Measurements from ENCODE around the gene CKS1B. TPM values are rescaled to one million over a fixed set of nuclear protein-coding genes. Genes with fewer than 3 reads are reported as not detected.

The CKS1B gene
- polyA plus RNA-seq, 1 experiment = 111 TPM

DNA sequence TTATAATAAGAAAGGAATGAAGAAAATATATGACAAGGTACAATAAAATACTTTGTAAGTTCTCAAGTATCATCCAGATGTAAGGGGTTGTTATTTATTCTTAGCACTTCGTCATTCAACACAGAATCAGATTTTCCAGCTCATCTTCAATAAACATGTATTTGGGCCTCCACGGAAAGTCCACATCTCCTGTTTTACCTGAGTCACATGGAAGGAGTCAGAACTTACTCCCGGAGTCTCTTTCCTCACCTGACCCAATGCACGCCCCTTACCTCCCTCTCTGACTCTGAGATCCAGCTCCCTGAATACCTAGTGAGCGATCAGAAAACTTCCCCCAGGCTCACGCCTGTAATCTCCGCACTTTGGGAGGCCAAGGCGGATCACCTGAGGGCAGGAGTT lies 36.5 kb upstream of the CKS1B start:
- TF ChIP-seq, protein P1, sequence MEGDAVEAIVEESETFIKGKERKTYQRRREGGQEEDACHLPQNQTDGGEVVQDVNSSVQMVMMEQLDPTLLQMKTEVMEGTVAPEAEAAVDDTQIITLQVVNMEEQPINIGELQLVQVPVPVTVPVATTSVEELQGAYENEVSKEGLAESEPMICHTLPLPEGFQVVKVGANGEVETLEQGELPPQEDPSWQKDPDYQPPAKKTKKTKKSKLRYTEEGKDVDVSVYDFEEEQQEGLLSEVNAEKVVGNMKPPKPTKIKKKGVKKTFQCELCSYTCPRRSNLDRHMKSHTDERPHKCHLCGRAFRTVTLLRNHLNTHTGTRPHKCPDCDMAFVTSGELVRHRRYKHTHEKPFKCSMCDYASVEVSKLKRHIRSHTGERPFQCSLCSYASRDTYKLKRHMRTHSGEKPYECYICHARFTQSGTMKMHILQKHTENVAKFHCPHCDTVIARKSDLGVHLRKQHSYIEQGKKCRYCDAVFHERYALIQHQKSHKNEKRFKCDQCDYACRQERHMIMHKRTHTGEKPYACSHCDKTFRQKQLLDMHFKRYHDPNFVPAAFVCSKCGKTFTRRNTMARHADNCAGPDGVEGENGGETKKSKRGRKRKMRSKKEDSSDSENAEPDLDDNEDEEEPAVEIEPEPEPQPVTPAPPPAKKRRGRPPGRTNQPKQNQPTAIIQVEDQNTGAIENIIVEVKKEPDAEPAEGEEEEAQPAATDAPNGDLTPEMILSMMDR (IDR thresholded peaks at IDR 0.05; ENCODE audit: insufficient read depth, low read depth, low read length) = no peak
- Histone ChIP-seq H3K36me3 (ENCODE audit: control insufficient read depth, insufficient read depth, low read length) (no peaks in the 10 kb centered on the region), H3K4me3 (ENCODE audit: low read depth, low read length) (peak overlapping the region; percentile 83; the same call in 1 of the 2 replicates), H3K27me3 (ENCODE audit: control insufficient read depth, insufficient read depth, low read length) (no peaks in the 10 kb centered on the region)
- POLR2A ChIA-PET = interaction anchor here (1.2 kb wide), 1 partner anchor 35 kb away, joined by 3 read pairs; no protein-coding TSS in a partner anchor
- DNase-seq (ENCODE audit: low read depth) = no peak
- CTCF ChIA-PET = interaction anchor here (1.0 to 1.7 kb wide), 4 partner anchors 10 to 82 kb away, joined by 3 to 5 read pairs (median 4); no protein-coding TSS in a partner anchor

DNA sequence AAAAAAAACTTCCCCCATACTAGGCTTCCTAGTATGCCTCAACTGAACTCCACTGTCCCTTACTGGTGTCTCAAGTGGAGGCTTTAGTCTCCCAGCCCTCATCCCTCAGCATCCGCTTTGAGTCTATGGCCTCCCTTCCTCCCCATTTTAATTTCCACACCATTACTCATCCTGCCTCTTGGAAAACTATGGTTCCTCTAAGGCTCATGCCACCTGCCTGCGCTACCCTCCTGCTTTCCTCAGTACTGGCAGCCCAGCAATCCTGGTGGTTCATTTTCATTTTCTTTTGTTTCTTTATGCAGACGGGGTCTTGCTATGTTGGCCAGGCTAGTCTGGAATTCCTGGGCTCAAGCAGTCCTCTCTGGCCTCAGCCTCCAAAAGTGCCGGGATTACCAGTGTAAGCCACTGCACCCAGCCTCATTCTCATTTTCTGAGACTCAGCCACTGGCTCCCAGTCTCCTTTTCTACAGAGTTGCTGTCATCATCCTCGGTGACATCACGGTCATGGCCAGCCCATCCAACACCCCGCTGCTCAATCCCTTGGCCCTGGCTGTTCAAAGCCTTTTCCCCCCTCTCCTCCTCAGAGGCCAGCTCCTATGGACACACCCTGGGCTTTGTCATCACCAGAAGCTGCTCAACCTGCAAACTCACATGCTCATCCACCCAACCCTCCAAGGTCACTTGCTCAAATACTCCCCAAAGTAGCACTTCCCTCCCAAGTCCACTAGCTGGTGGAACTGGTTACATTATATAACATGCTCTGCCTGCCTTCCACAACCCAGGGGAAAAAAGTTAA lies 35.7 kb upstream of the CKS1B start:
- no peaks in the 10 kb centered on the region for H3K27me3 ChIP-seq (ENCODE audit: control insufficient read depth, insufficient read depth, low read length)
- POLR2A ChIA-PET = interaction anchor here (1.2 kb wide), 1 partner anchor 34 kb away, joined by 3 read pairs; no protein-coding TSS in a partner anchor

GRCh38 chr1:154940213-154940560 lies 34.3 kb upstream of the CKS1B start:
- ChIA-PET POLR2A (no interaction called here), CTCF (interaction anchor here (1.1 to 1.6 kb wide), 4 partner anchors 27 to 461 kb away, joined by 3 to 5 read pairs (median 4); partner anchors contain the start of gene EFNA3)
- Histone ChIP-seq H3K4me3 (ENCODE audit: low read depth, low read length) (no peak overlapping the region), H3K36me3 (ENCODE audit: control insufficient read depth, insufficient read depth, low read length) (peaks cover 2% of the 10 kb centered on the region; the same call in 1 of the 2 replicates), H3K27me3 (ENCODE audit: control insufficient read depth, insufficient read depth, low read length) (no peaks in the 10 kb centered on the region)
- TF ChIP-seq, protein P1 (IDR thresholded peaks at IDR 0.05; ENCODE audit: insufficient read depth, low read depth, low read length) = no peak
- DNase-seq (ENCODE audit: low read depth) = no peak

More for the DNA sequence above, 35.7 kb upstream of the CKS1B start:
- DNase-seq (ENCODE audit: low read depth) = no peak
- H3K36me3 ChIP-seq (ENCODE audit: control insufficient read depth, insufficient read depth, low read length) = no peaks in the 10 kb centered on the region
- TF ChIP-seq, protein P1 (IDR thresholded peaks at IDR 0.05; ENCODE audit: insufficient read depth, low read depth, low read length) = no peak
- CTCF ChIA-PET = interaction anchor here (1.2 to 1.6 kb wide), 3 partner anchors 26 to 79 kb away, joined by 3 to 4 read pairs (median 3); no protein-coding TSS in a partner anchor
- H3K4me3 ChIP-seq (ENCODE audit: low read depth, low read length) = no peak overlapping the region

DNA sequence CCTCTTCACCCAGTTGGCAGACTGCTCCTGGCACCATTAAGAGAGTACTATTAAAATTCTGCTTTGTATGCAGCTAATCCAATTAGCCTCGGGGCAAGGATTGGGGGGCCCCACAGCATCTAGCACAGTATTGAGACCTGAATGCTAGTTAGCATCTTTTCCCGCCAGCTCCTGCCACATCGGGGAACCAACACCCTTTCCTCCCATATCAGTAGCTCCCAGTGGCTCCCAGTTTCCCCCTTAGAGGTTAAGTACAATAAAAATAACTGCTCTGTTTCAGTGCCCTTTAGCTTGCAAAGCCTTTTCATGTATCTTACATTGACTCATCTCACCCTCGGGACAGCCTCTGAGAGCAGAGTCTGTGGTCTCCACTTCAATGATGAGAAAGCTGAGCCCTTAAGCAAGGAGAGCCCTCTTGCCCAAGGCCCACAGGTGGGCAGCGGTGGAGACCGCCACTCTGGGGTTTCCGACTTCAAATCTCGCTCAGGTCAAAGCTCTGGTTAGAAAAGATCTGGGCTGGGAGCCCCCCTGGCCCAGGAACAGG lies 33.8 kb upstream of the CKS1B start:
- no peak for DNase-seq (ENCODE audit: low read depth)
- H3K4me3 ChIP-seq (ENCODE audit: low read depth, low read length) = no peak overlapping the region
- CTCF ChIA-PET = interaction anchor here (1.1 to 1.5 kb wide), 3 partner anchors 76 to 461 kb away, joined by 3 to 5 read pairs (median 4); partner anchors contain the start of gene EFNA3
- POLR2A ChIA-PET = no interaction called here
- TF ChIP-seq, protein P1 (IDR thresholded peaks at IDR 0.05; ENCODE audit: insufficient read depth, low read depth, low read length) = no peak
- H3K27me3 ChIP-seq (ENCODE audit: control insufficient read depth, insufficient read depth, low read length) = no peaks in the 10 kb centered on the region
- peaks cover 2% of the 10 kb centered on the region; the same call in 1 of the 2 replicates for H3K36me3 ChIP-seq (ENCODE audit: control insufficient read depth, insufficient read depth, low read length)
